Measurements from ENCODE around the gene TIAM2.
"Not testable (repeated sequence)": the region's sequence is repeated elsewhere in the genome, so short reads cannot be mapped to it uniquely, and the experiment has no call there.

Gene TIAM2

GRCh38 chr6:155182103-155182502 is 187.0 kb downstream of the TIAM2 start:
- H3K27ac ChIP-seq (ENCODE audit: low read length): no peak overlapping the region
- H3K9me3 ChIP-seq (ENCODE audit: control insufficient read depth, insufficient read depth, low read length): no peaks in the 10 kb centered on the region
- no peak overlapping the region for H3K4me3 ChIP-seq (ENCODE audit: low read length)
- H3K4me1 ChIP-seq (ENCODE audit: control insufficient read depth, insufficient read depth, low read length): peaks cover 2% of the 10 kb centered on the region; the same call in 1 of the 2 replicates
- WGBS (ENCODE audit: insufficient coverage, insufficient read length): no CpG with 5 or more reads among the region's 16 CpGs
- DNase-seq (ENCODE audit: low read depth, low spot score): no peak
- no peaks in the 10 kb centered on the region for H3K27me3 ChIP-seq (ENCODE audit: control insufficient read depth, insufficient read depth, low read length)
- H3K36me3 ChIP-seq (ENCODE audit: control insufficient read depth, insufficient read depth, low read length): no peaks in the 10 kb centered on the region; the same call in 1 of the 2 replicates

- H3K4me1 ChIP-seq (ENCODE audit: control insufficient read depth, insufficient read depth, low read length): peaks cover 2% of the 10 kb centered on the region; the same call in 1 of the 2 replicates
- no peaks in the 10 kb centered on the region; the same call in 1 of the 2 replicates for H3K36me3 ChIP-seq (ENCODE audit: control insufficient read depth, insufficient read depth, low read length)
- no peaks in the 10 kb centered on the region for H3K27me3 ChIP-seq (ENCODE audit: control insufficient read depth, insufficient read depth, low read length)
- H3K4me3 ChIP-seq (ENCODE audit: low read length): no peak overlapping the region
- WGBS (ENCODE audit: insufficient coverage, insufficient read length): no CpG with 5 or more reads among the region's 5 CpGs
- no peak for DNase-seq (ENCODE audit: low read depth, low spot score)
- H3K9me3 ChIP-seq (ENCODE audit: control insufficient read depth, insufficient read depth, low read length): no peaks in the 10 kb centered on the region
- H3K27ac ChIP-seq (ENCODE audit: low read length): no peak overlapping the region
Observed at GRCh38 chr6:155183095-155183494, 188.0 kb downstream of the TIAM2 start.

GRCh38 chr6:155185041-155185440 is 189.9 kb downstream of the TIAM2 start:
- H3K27ac ChIP-seq (ENCODE audit: low read length); H3K4me3 ChIP-seq (ENCODE audit: low read length): not testable (repeated sequence)

DNA sequence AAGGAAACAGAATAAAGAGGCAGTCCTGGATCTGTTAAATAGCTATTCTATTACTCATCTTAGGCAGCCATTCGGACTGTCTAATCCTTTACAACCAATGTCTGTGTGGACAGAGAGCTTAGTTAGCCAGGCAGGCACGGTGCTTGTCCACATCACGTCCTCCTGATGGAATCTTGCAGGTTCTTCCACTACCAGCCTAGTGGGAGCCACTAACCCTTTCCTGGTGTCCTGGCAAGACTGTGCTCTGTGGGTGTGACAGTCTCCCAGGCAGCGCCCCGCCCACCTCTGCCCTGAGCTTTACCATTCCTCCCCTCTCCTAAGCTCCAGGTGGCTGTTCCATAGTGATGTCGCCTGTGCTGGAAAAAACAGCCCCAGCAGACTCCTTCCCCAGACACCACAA is 190.4 kb downstream of the TIAM2 start:
- Histone ChIP-seq H3K27ac (ENCODE audit: low read length) (no peak overlapping the region), H3K36me3 (ENCODE audit: control insufficient read depth, insufficient read depth, low read length) (no peaks in the 10 kb centered on the region; the same call in 1 of the 2 replicates), H3K27me3 (ENCODE audit: control insufficient read depth, insufficient read depth, low read length) (no peaks in the 10 kb centered on the region), H3K9me3 (ENCODE audit: control insufficient read depth, insufficient read depth, low read length) (no peaks in the 10 kb centered on the region), H3K4me3 (ENCODE audit: low read length) (no peak overlapping the region), H3K4me1 (ENCODE audit: control insufficient read depth, insufficient read depth, low read length) (peaks cover 2% of the 10 kb centered on the region; the same call in 1 of the 2 replicates)
- WGBS (ENCODE audit: insufficient coverage, insufficient read length): no CpG with 5 or more reads among the region's 6 CpGs
- DNase-seq (ENCODE audit: low read depth, low spot score): no peak

More at GRCh38 chr6:155185041-155185440, 189.9 kb downstream of the TIAM2 start:
- not testable (repeated sequence) for DNase-seq (ENCODE audit: low read depth, low spot score); H3K9me3 ChIP-seq (ENCODE audit: control insufficient read depth, insufficient read depth, low read length); H3K4me1 ChIP-seq (ENCODE audit: control insufficient read depth, insufficient read depth, low read length); H3K36me3 ChIP-seq (ENCODE audit: control insufficient read depth, insufficient read depth, low read length); H3K27me3 ChIP-seq (ENCODE audit: control insufficient read depth, insufficient read depth, low read length)
- no CpG with 5 or more reads among the region's 9 CpGs for WGBS (ENCODE audit: insufficient coverage, insufficient read length)

GRCh38 chr6:155186052-155186658 is 191.0 kb downstream of the TIAM2 start:
- no peak overlapping the region for H3K4me3 ChIP-seq (ENCODE audit: low read length)
- H3K4me1 ChIP-seq (ENCODE audit: control insufficient read depth, insufficient read depth, low read length): peaks cover 2% of the 10 kb centered on the region; the same call in 1 of the 2 replicates
- H3K9me3 ChIP-seq (ENCODE audit: control insufficient read depth, insufficient read depth, low read length): no peaks in the 10 kb centered on the region
- no peaks in the 10 kb centered on the region; the same call in 1 of the 2 replicates for H3K36me3 ChIP-seq (ENCODE audit: control insufficient read depth, insufficient read depth, low read length)
- DNase-seq (ENCODE audit: low read depth, low spot score): no peak
- WGBS (ENCODE audit: insufficient coverage, insufficient read length): no CpG with 5 or more reads among the region's 6 CpGs
- no peak overlapping the region for H3K27ac ChIP-seq (ENCODE audit: low read length)
- no peaks in the 10 kb centered on the region for H3K27me3 ChIP-seq (ENCODE audit: control insufficient read depth, insufficient read depth, low read length)

DNA sequence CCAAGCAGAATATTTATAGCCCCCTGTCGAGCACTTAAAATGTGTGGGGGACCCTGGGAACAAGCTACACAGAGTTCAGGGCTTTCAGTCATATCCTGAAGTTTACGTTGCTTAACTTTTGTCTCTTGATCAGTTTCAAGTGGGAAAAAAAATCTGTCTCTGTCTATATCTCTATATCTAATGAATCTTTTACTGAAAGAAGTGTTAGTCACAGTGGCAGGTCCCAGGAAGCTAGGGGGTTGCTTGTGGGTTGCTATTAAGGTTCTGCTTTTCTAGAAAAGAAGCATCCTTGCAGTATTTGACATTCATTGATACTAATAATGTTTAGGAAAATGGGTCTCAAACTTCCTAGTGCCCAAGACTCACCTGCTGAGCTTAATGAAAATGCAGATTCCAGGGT is 192.0 kb downstream of the TIAM2 start:
- WGBS (ENCODE audit: insufficient coverage, insufficient read length): no CpG with 5 or more reads among the region's 2 CpGs
- Histone ChIP-seq H3K36me3 (ENCODE audit: control insufficient read depth, insufficient read depth, low read length) (no peaks in the 10 kb centered on the region; the same call in 1 of the 2 replicates), H3K4me3 (ENCODE audit: low read length) (no peak overlapping the region), H3K27me3 (ENCODE audit: control insufficient read depth, insufficient read depth, low read length) (no peaks in the 10 kb centered on the region), H3K9me3 (ENCODE audit: control insufficient read depth, insufficient read depth, low read length) (no peaks in the 10 kb centered on the region), H3K4me1 (ENCODE audit: control insufficient read depth, insufficient read depth, low read length) (peaks cover 2% of the 10 kb centered on the region; the same call in 1 of the 2 replicates), H3K27ac (ENCODE audit: low read length) (no peak overlapping the region)
- no peak for DNase-seq (ENCODE audit: low read depth, low spot score)

DNA sequence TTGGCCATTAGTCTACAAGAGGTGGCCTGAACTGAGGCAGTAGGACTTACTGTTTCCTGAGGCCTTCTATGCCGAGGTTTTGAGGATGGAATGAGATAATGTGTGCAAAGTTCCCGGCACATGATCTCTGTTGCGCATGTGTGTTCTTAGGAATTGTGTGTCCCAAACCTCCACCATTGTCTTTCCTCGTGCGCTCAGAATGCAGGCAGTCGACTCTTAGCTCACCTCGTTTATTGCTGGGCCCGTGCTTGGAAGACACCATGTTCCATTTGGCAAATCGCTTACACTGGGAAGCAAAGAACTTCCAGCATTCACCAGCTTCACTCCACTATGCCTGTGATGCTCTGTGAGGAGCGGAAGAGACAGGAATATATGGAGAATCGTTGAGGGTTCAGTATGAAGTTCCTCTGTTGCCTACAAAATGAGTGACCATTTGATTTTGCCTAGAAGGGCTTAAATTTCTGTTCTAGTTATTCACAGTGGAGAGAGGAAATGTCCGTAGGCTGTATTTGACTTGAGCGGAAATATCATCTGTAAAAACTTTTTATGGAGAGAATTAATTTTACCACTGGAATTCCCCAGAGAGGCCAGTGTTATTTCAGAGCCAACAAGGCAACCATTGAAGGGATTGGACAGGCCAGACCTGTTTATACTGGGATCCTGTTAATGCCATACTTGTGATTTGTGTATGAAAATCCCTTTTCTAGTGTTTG is 193.0 kb downstream of the TIAM2 start:
- Histone ChIP-seq H3K4me1 (ENCODE audit: control insufficient read depth, insufficient read depth, low read length) (peaks cover 2% of the 10 kb centered on the region; the same call in 1 of the 2 replicates), H3K4me3 (ENCODE audit: low read length) (no peak overlapping the region), H3K9me3 (ENCODE audit: control insufficient read depth, insufficient read depth, low read length) (no peaks in the 10 kb centered on the region), H3K27me3 (ENCODE audit: control insufficient read depth, insufficient read depth, low read length) (no peaks in the 10 kb centered on the region), H3K36me3 (ENCODE audit: control insufficient read depth, insufficient read depth, low read length) (no peaks in the 10 kb centered on the region; the same call in 1 of the 2 replicates), H3K27ac (ENCODE audit: low read length) (no peak overlapping the region)
- no CpG with 5 or more reads among the region's 13 CpGs for WGBS (ENCODE audit: insufficient coverage, insufficient read length)
- no peak for DNase-seq (ENCODE audit: low read depth, low spot score)

GRCh38 chr6:155188707-155189496 is 193.8 kb downstream of the TIAM2 start:
- H3K27ac ChIP-seq (ENCODE audit: low read length): no peak overlapping the region

GRCh38 chr6:155190677-155191076 is 195.6 kb downstream of the TIAM2 start:
- no peak overlapping the region for H3K4me3 ChIP-seq (ENCODE audit: low read length)
- no peaks in the 10 kb centered on the region for H3K9me3 ChIP-seq (ENCODE audit: control insufficient read depth, insufficient read depth, low read length)
- no peaks in the 10 kb centered on the region for H3K4me1 ChIP-seq (ENCODE audit: control insufficient read depth, insufficient read depth, low read length)
- WGBS (ENCODE audit: insufficient coverage, insufficient read length): no CpG with 5 or more reads among the region's 4 CpGs
- no peaks in the 10 kb centered on the region for H3K27me3 ChIP-seq (ENCODE audit: control insufficient read depth, insufficient read depth, low read length)
- H3K27ac ChIP-seq (ENCODE audit: low read length): no peak overlapping the region
- DNase-seq (ENCODE audit: low read depth, low spot score): no peak
- H3K36me3 ChIP-seq (ENCODE audit: control insufficient read depth, insufficient read depth, low read length): no peaks in the 10 kb centered on the region

More at GRCh38 chr6:155188707-155189496, 193.8 kb downstream of the TIAM2 start:
- Histone ChIP-seq H3K36me3 (ENCODE audit: control insufficient read depth, insufficient read depth, low read length) (no peaks in the 10 kb centered on the region), H3K9me3 (ENCODE audit: control insufficient read depth, insufficient read depth, low read length) (no peaks in the 10 kb centered on the region), H3K4me1 (ENCODE audit: control insufficient read depth, insufficient read depth, low read length) (peaks cover 2% of the 10 kb centered on the region; the same call in 1 of the 2 replicates), H3K27me3 (ENCODE audit: control insufficient read depth, insufficient read depth, low read length) (no peaks in the 10 kb centered on the region), H3K4me3 (ENCODE audit: low read length) (no peak overlapping the region)
- WGBS (ENCODE audit: insufficient coverage, insufficient read length): no CpG with 5 or more reads among the region's 9 CpGs
- DNase-seq (ENCODE audit: low read depth, low spot score): no peak

DNA sequence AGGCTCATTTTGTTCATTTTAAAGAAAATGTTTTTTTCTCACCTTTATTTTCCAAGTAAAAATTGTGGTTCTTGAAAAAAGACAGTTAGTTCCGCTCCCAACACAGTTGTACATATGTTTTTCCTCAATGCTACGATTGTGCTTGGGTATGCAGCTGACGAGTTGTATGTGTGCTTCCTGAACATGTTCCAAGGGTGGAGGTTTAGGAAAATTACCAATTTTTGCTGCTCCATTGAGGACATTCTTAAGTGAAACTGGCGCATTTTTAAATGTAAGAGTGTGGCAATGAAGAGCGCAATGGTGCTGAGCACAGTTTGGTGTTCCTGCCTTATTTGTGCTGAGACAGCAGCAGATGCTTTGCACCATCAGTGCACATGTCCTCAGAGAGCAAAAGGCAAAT is 198.4 kb downstream of the TIAM2 start:
- WGBS (ENCODE audit: insufficient coverage, insufficient read length): no CpG with 5 or more reads among the region's 5 CpGs
- DNase-seq (ENCODE audit: low read depth, low spot score): no peak
- H3K27ac ChIP-seq (ENCODE audit: low read length): no peak overlapping the region
- H3K36me3 ChIP-seq (ENCODE audit: control insufficient read depth, insufficient read depth, low read length): no peaks in the 10 kb centered on the region
- H3K9me3 ChIP-seq (ENCODE audit: control insufficient read depth, insufficient read depth, low read length): no peaks in the 10 kb centered on the region
- H3K4me3 ChIP-seq (ENCODE audit: low read length): no peak overlapping the region
- H3K4me1 ChIP-seq (ENCODE audit: control insufficient read depth, insufficient read depth, low read length): no peaks in the 10 kb centered on the region
- H3K27me3 ChIP-seq (ENCODE audit: control insufficient read depth, insufficient read depth, low read length): no peaks in the 10 kb centered on the region
